GM12891 (cell line): ENCODE results near the gene GPRIN3.

Experiments
- DNase-seq: peaks from one replicate; pipeline ENCODE4 v3.0.0; 2011; ENCODE audit warnings: low spot score; ENCODE audit not compliant: insufficient read length
- FAIRE-seq: peaks from 2 replicates; lab custom pipeline; 2011; peaks lifted over from hg19 to GRCh38; lab: Jason Lieb, UNC
- PAX5 ChIP-seq: IDR thresholded peaks from 2 replicates; pipeline ENCODE4 v1.6.1; 2011; ENCODE audit warnings: low read length, moderate library complexity, mild to moderate bottlenecking; ENCODE audit not compliant: insufficient read depth, severe bottlenecking
- POLR2A ChIP-seq: IDR thresholded peaks from 2 replicates; pipeline ENCODE4 v1.6.1; 2011; ENCODE audit warnings: low read depth, low read length, control low read depth
- POLR2AphosphoS5 ChIP-seq: IDR thresholded peaks from 2 replicates; pipeline ENCODE4 v1.6.1; 2011; ENCODE audit warnings: low read depth, low read length, control low read depth
- POU2F2 ChIP-seq: IDR thresholded peaks from 2 replicates; pipeline ENCODE4 v1.6.1; 2011; ENCODE audit warnings: low read depth, mild to moderate bottlenecking, control low read depth, low read length, moderate library complexity
- SPI1 ChIP-seq: IDR thresholded peaks from 2 replicates; pipeline ENCODE4 v1.6.1; 2011; ENCODE audit warnings: low read depth, low read length, control low read depth
- TAF1 ChIP-seq: IDR thresholded peaks from 2 replicates; pipeline ENCODE4 v1.6.1; 2011; ENCODE audit warnings: low read depth, low read length, control low read depth

The GPRIN3 gene

DNA sequence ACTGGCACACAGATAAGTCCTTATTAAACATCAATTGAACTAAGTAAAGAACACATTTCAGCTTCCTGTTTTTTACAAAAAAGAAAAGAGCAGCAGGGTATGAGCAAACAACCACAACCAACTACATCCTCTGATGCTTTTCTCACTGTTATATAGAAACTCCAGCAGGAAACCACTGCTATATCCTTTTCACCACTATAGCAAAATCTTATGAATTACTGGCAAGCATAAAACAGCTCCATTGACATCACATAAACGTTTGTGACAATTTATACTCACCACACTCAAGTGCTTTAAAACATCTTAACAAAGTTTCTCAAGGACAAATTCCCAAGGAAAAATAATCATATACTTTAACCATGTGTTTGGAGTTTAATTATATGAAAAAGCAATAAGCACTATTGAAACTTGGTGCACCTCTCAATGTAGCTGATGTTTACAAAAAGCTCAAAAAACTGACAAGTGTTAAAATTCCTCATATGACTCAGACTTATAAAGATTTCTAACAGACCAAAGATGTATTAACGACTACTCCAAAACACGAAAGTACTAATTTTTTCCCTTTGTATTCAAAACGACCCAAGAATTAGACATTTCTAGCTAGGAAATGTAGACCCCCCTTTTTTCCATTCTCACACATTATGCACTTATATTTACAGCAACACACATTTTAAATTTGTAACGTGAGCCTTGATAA is 12.9 kb downstream of the GPRIN3 start:
- TF ChIP-seq PAX5 (no peak), POLR2AphosphoS5 (no peak), POU2F2 (no peak), POLR2A (no peak), TAF1 (no peak), SPI1 (no peak; the same call in 1 of the 2 replicates)
- FAIRE-seq (no peak), DNase-seq (no peak)

GRCh38 chr4:89293299-89293698 is 14.3 kb downstream of the GPRIN3 start:
- TF ChIP-seq POLR2AphosphoS5 (no peak), PAX5 (no peak), SPI1 (no peak), POU2F2 (no peak)
- DNase-seq: no peak
- FAIRE-seq: no peak

- DNase-seq (no peak), FAIRE-seq (no peak)
- TF ChIP-seq TAF1: no peak
- no peak for TF ChIP-seq POU2F2
- TF ChIP-seq POLR2A: no peak
- TF ChIP-seq SPI1: no peak
- TF ChIP-seq POLR2AphosphoS5: no peak
- TF ChIP-seq PAX5: no peak
Measured at GRCh38 chr4:89290727-89291516, 16.7 kb downstream of the GPRIN3 start.

GRCh38 chr4:89289312-89289711 is 18.3 kb downstream of the GPRIN3 start:
- FAIRE-seq: no peak
- DNase-seq: no peak
- TF ChIP-seq POU2F2 (no peak), TAF1 (no peak), PAX5 (no peak), SPI1 (no peak), POLR2AphosphoS5 (no peak), POLR2A (no peak)

GRCh38 chr4:89288430-89288829 is 19.2 kb downstream of the GPRIN3 start:
- no peak for DNase-seq
- no peak for TF ChIP-seq SPI1
- no peak for TF ChIP-seq POLR2AphosphoS5
- no peak for TF ChIP-seq POLR2A
- TF ChIP-seq TAF1: no peak
- no peak for TF ChIP-seq PAX5
- TF ChIP-seq POU2F2: no peak
- no peak for FAIRE-seq

DNA sequence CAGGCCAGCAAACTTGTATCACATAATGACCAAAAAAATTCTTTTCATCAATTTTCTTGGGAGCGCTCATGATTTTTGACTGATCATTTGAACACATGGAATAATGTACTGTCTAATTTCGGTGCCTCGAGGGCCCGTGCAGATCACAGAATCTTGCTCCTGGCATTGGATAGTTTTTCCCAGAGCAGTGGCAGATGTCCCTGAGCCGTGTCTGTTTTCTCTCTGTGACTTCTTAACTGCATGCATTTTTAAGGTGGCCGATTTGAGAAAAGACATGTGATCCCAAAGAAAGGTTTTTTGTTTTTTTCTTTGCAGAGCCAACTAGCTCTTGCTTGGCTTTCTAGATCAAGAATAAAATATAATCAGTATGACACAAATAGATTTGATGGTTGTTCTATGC is 19.7 kb downstream of the GPRIN3 start:
- TF ChIP-seq TAF1 (no peak), PAX5 (no peak), SPI1 (no peak), POU2F2 (no peak), POLR2AphosphoS5 (no peak), POLR2A (no peak)
- FAIRE-seq (no peak), DNase-seq (no peak)

DNA sequence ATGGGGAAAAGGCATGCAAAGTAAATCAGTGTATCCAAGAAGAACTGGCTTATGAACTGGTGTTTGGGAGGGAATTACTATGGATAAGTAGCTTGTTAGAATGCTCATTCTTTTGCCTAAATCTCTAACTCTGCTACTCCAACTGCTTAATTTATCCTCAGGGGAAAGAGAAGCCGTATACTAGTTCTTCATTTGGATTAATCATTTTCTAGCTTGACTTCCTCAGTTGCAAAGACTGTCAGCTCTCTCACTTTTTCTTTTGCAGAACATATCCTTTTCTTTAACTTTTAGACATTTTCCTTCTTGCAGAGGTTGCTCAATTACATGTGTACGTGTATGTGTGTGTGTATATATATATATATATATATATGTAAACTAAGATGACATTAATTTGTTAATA is 21.9 kb downstream of the GPRIN3 start:
- TF ChIP-seq POU2F2 (no peak), TAF1 (no peak), POLR2A (no peak), SPI1 (no peak), PAX5 (no peak), POLR2AphosphoS5 (no peak)
- no peak for FAIRE-seq
- DNase-seq: no peak

DNA sequence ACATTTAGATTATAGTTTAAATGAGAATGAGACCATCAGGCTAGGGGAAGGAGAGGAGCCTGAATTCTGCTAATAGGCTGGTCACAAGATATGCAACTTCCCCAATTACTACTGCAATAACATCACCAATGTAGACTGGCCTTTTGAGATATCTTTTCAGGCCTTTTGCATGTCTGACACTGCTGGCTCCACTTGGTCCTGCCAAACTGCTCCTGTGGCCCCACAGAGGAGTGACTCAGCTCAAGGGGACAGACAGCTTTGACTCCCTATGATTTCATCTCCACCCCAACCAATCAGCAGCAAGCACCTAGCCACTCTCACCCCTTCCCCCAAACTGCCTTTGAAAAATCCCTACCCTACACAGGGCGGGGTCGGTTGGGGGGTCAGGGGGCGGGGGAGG is 22.8 kb downstream of the GPRIN3 start:
- no peak for DNase-seq
- TF ChIP-seq POU2F2 (no peak), POLR2A (no peak), POLR2AphosphoS5 (no peak), SPI1 (no peak), TAF1 (no peak), PAX5 (no peak)
- FAIRE-seq: no peak

DNA sequence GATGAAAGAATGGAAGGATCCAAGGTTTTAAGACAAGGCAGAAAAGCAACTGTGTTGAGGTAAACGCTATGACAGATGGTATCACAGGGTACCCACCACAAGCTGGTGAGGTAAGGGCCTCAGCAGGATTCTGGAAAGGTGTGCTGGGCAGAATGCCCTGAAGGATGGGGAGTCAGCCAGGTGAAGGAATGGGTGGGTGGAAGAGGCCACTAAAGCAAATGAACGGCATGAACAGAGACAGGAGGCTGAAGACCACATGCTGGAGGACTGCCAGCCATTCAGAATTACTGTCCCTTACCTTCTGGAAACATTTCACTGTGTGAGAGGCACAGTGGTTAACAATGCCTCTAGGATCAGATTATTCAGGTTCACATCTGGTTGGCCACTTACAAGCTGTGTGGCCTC is 23.6 kb downstream of the GPRIN3 start:
- no peak for TF ChIP-seq POLR2A
- TF ChIP-seq POLR2AphosphoS5: no peak
- no peak for TF ChIP-seq TAF1
- TF ChIP-seq SPI1: no peak
- no peak for TF ChIP-seq POU2F2
- no peak for TF ChIP-seq PAX5
- FAIRE-seq (no peak), DNase-seq (no peak)

- no peak for TF ChIP-seq POU2F2
- no peak for TF ChIP-seq PAX5
- no peak for TF ChIP-seq SPI1
- no peak for TF ChIP-seq POLR2AphosphoS5
- TF ChIP-seq POLR2A: no peak
- no peak for TF ChIP-seq TAF1
- FAIRE-seq: no peak
- DNase-seq: no peak
Measured at GRCh38 chr4:89283226-89284009, 24.2 kb downstream of the GPRIN3 start.
